DND-41 (cell line): ENCODE results near the gene SNX10.

Experiments
- ATAC-seq: fragments of 200-7000 bp; cut with Tn5 transposase; 3 replicates; pipeline ENCODE4 v1.9.1; 2021; ENCODE audit warnings: low read depth; ENCODE audit not compliant: insufficient read depth
- DNase-seq: peaks from one replicate; pipeline ENCODE4 v3.0.0-alpha.2; 2020
- H2AFZ ChIP-seq: 2 replicates; pipeline ENCODE4 v1.6.0; 2012; ENCODE audit warnings: low read depth, low read length
- H3K27ac ChIP-seq: 2 replicates; pipeline ENCODE4 v1.5.1; 2012; ENCODE audit warnings: low read length, inconsistent platforms
- H3K27me3 ChIP-seq: fragments of 200-600 bp; sonication (generic); 2 replicates; pipeline ENCODE4 v1.6.0; 2012; ENCODE audit warnings: low read length, mild to moderate bottlenecking, inconsistent platforms; ENCODE audit not compliant: insufficient read depth, poor library complexity
- H3K36me3 ChIP-seq: 2 replicates; pipeline ENCODE4 v1.5.1; 2012; ENCODE audit warnings: low read length, inconsistent platforms; ENCODE audit not compliant: insufficient read depth
- H3K4me1 ChIP-seq: 2 replicates; pipeline ENCODE4 v1.5.1; 2012; ENCODE audit warnings: mild to moderate bottlenecking, low read length; ENCODE audit not compliant: insufficient read depth
- H3K4me2 ChIP-seq: 2 replicates; pipeline ENCODE4 v1.6.0; 2012; ENCODE audit warnings: mild to moderate bottlenecking, moderate library complexity, low read length, inconsistent platforms; ENCODE audit not compliant: insufficient read depth
- H3K4me3 ChIP-seq, 2 experiments: fragments of 200-600 bp in 1 of 2; shearing (Covaris generic) in 1 of 2; 2 replicates each; pipeline ENCODE4 v1.5.1; 2012 to 2016; ENCODE audit warnings: inconsistent platforms in 2 of 2, low read length in 2 of 2, mild to moderate bottlenecking in 2 of 2, low read depth in 1 of 2, moderate library complexity in 1 of 2
- H3K79me2 ChIP-seq: 2 replicates; pipeline ENCODE4 v1.6.0; 2012; ENCODE audit warnings: low read length, inconsistent platforms; ENCODE audit not compliant: insufficient read depth
- H3K9ac ChIP-seq: 2 replicates; pipeline ENCODE4 v1.6.0; 2012; ENCODE audit warnings: low read depth, mild to moderate bottlenecking, inconsistent platforms, low read length, moderate library complexity
- H3K9me3 ChIP-seq: 2 replicates; pipeline ENCODE4 v1.5.1; 2012; ENCODE audit warnings: low read length, moderate library complexity, mild to moderate bottlenecking, inconsistent platforms; ENCODE audit not compliant: insufficient read depth, severe bottlenecking
- H4K20me1 ChIP-seq: 2 replicates; pipeline ENCODE4 v1.6.0; 2012; ENCODE audit warnings: low read length; ENCODE audit not compliant: insufficient read depth
- CTCF ChIP-seq: IDR thresholded peaks from 2 replicates; pipeline ENCODE4 v1.5.1; 2012; ENCODE audit warnings: borderline replicate concordance, low read length, moderate library complexity, mild to moderate bottlenecking; ENCODE audit not compliant: poor library complexity, severe bottlenecking; ENCODE audit errors: extremely low read depth
- EZH2 ChIP-seq: IDR thresholded peaks from 3 replicates; pipeline ENCODE4 v1.6.1; 2012; ENCODE audit warnings: borderline replicate concordance, low read depth, mild to moderate bottlenecking, moderate library complexity, low read length, inconsistent platforms; ENCODE audit not compliant: severe bottlenecking

SNX10 gene

GRCh38 chr7:26368542-26368941 lies 76.9 kb downstream of the SNX10 start:
- H3K79me2 ChIP-seq: no peaks in the 10 kb centered on the region
- no peaks in the 10 kb centered on the region for H4K20me1 ChIP-seq
- H3K4me3 ChIP-seq: no peak overlapping the region
- no peak overlapping the region for H2AFZ ChIP-seq
- H3K4me1 ChIP-seq: peaks cover 20% of the 10 kb centered on the region
- no peak overlapping the region for H3K9ac ChIP-seq
- H3K27me3 ChIP-seq: no peaks in the 10 kb centered on the region
- peaks cover 12% of the 10 kb centered on the region for H3K36me3 ChIP-seq
- DNase-seq (no peak), ATAC-seq (no peak)
- TF ChIP-seq EZH2: no peak
- TF ChIP-seq CTCF: peak; percentile 17
- no peaks in the 10 kb centered on the region for H3K9me3 ChIP-seq
- no peak overlapping the region for H3K27ac ChIP-seq
- no peak overlapping the region for H3K4me2 ChIP-seq

GRCh38 chr7:26369593-26369992 lies 77.9 kb downstream of the SNX10 start:
- no peak for TF ChIP-seq EZH2
- peak; percentile 86 for TF ChIP-seq CTCF
- H3K36me3 ChIP-seq: peaks cover 12% of the 10 kb centered on the region
- H3K4me3 ChIP-seq: peak overlapping the region; percentile 16 to 55; a peak in 3 of 4 replicates
- H4K20me1 ChIP-seq: no peaks in the 10 kb centered on the region
- no peaks in the 10 kb centered on the region for H3K27me3 ChIP-seq
- no peaks in the 10 kb centered on the region for H3K79me2 ChIP-seq
- peak overlapping the region; percentile 40 for H3K9ac ChIP-seq
- ATAC-seq: peak; percentile 83
- peak overlapping the region; percentile 77 for H3K27ac ChIP-seq
- H3K4me1 ChIP-seq: peaks cover 20% of the 10 kb centered on the region
- peak overlapping the region; percentile 67 for H2AFZ ChIP-seq
- no peaks in the 10 kb centered on the region for H3K9me3 ChIP-seq
- peak; percentile 56 for DNase-seq
- peak overlapping the region; percentile 78 for H3K4me2 ChIP-seq

GRCh38 chr7:26370011-26370410 lies 78.3 kb downstream of the SNX10 start:
- Histone ChIP-seq H4K20me1 (no peaks in the 10 kb centered on the region), H3K4me3 (peak overlapping the region; percentile 16 to 55; a peak in 3 of 4 replicates), H3K36me3 (peaks cover 12% of the 10 kb centered on the region), H3K4me2 (peak overlapping the region; percentile 78), H3K4me1 (peaks cover 18% of the 10 kb centered on the region), H3K9ac (peak overlapping the region; percentile 40), H3K9me3 (no peaks in the 10 kb centered on the region), H2AFZ (peak overlapping the region; percentile 67), H3K27ac (peak overlapping the region; percentile 77), H3K79me2 (no peaks in the 10 kb centered on the region), H3K27me3 (no peaks in the 10 kb centered on the region)
- DNase-seq (peak; percentile 60), ATAC-seq (peak; percentile 94)
- TF ChIP-seq CTCF (no peak), EZH2 (no peak)

GRCh38 chr7:26372249-26372648 lies 80.6 kb downstream of the SNX10 start:
- H3K4me2 ChIP-seq: no peak overlapping the region
- no peaks in the 10 kb centered on the region for H3K27me3 ChIP-seq
- no peak overlapping the region for H3K9ac ChIP-seq
- H3K79me2 ChIP-seq: no peaks in the 10 kb centered on the region
- DNase-seq (no peak), ATAC-seq (no peak)
- no peaks in the 10 kb centered on the region for H3K9me3 ChIP-seq
- no peak overlapping the region for H2AFZ ChIP-seq
- TF ChIP-seq CTCF: no peak
- TF ChIP-seq EZH2: no peak
- H3K36me3 ChIP-seq: no peaks in the 10 kb centered on the region
- no peak overlapping the region for H3K27ac ChIP-seq
- H4K20me1 ChIP-seq: no peaks in the 10 kb centered on the region
- H3K4me1 ChIP-seq: peaks cover 18% of the 10 kb centered on the region
- no peak overlapping the region for H3K4me3 ChIP-seq
